Endodermal cell (in vitro differentiated cells): ENCODE results near the gene TFR2. TPM values are rescaled to one million over a fixed set of nuclear protein-coding genes. Genes with fewer than 3 reads are reported as not detected.

ENCODE experiments used
- DNase-seq: peaks from one replicate; pipeline ENCODE4 v3.0.0-alpha.2; 2017
- H3K27ac ChIP-seq: 2 replicates; pipeline ENCODE4 v1.5.1; 2013; ENCODE audit warnings: mild to moderate bottlenecking, low read depth, low read length, moderate library complexity
- H3K27me3 ChIP-seq: 2 replicates; pipeline ENCODE4 v1.6.1; 2013; ENCODE audit warnings: mild to moderate bottlenecking, low read length, moderate library complexity; ENCODE audit not compliant: insufficient read depth, control insufficient read depth, poor library complexity, severe bottlenecking
- H3K36me3 ChIP-seq: 2 replicates; pipeline ENCODE4 v1.7.0; 2013; ENCODE audit warnings: mild to moderate bottlenecking, low read length, moderate library complexity; ENCODE audit not compliant: control insufficient read depth, insufficient read depth
- H3K4me1 ChIP-seq: one replicate; pipeline ENCODE4 v1.7.0; 2013; ENCODE audit warnings: low read length; ENCODE audit not compliant: control insufficient read depth, insufficient read depth
- H3K4me3 ChIP-seq: 2 replicates; pipeline ENCODE4 v1.5.1; 2013; ENCODE audit warnings: mild to moderate bottlenecking, low read length, moderate library complexity
- H3K9ac ChIP-seq: 2 replicates; pipeline ENCODE4 v1.6.1; 2013; ENCODE audit warnings: mild to moderate bottlenecking, low read length, moderate library complexity; ENCODE audit not compliant: poor library complexity, severe bottlenecking; ENCODE audit errors: extremely low read depth
- H3K9me3 ChIP-seq: 2 replicates; pipeline ENCODE4 v1.6.1; 2013; ENCODE audit warnings: mild to moderate bottlenecking, low read length, moderate library complexity; ENCODE audit not compliant: control insufficient read depth
- H3K27ac Mint-ChIP-seq: 2 replicates; pipeline ENCODE4 v1.8.0; 2020; ENCODE audit warnings: mixed read lengths
- H3K27me3 Mint-ChIP-seq: 2 replicates; pipeline ENCODE4 v1.8.0; 2021; ENCODE audit warnings: mild to moderate bottlenecking, mixed read lengths; ENCODE audit not compliant: insufficient read depth
- H3K36me3 Mint-ChIP-seq: 2 replicates; pipeline ENCODE4 v1.8.0; 2020; ENCODE audit warnings: low read depth, mixed read lengths
- H3K4me1 Mint-ChIP-seq: 2 replicates; pipeline ENCODE4 v1.8.0; 2020; ENCODE audit warnings: mixed read lengths
- H3K4me3 Mint-ChIP-seq: 2 replicates; pipeline ENCODE4 v1.8.0; 2020; ENCODE audit warnings: mild to moderate bottlenecking, moderate library complexity, mixed read lengths
- H3K9me3 Mint-ChIP-seq: 2 replicates; pipeline ENCODE4 v1.8.0; 2020; ENCODE audit warnings: mild to moderate bottlenecking, mixed read lengths
- CTCF ChIP-seq: fragments of 200-600 bp; sonication (generic); conservative IDR thresholded peaks from 2 replicates; pipeline ENCODE4 v1.5.0; 2021; ENCODE audit warnings: antibody characterized with exemption, mild to moderate bottlenecking
- WGBS, 2 experiments: methylation state at CpG; one replicate each; pipeline versions ENCODE4 v1.1.5 to v1.1.7; 2013; ENCODE audit warnings: missing lambda C conversion rate in 2 of 2, mixed read lengths in 1 of 2; ENCODE audit not compliant: insufficient coverage in 1 of 2, insufficient read length in 1 of 2; 5-methylcytosine and 5-hydroxymethylcytosine counted together
- total RNA-seq, 2 donors: library from RNA; stranded (reverse); fragmentation: NEBNext Ultra II Directional in 1 of 2; extraction: Animal tissue kit (Norgen Biotek cat#: 25700) in 1 of 2; gene quantifications; 2 replicates in 1 of 2; 3 replicates in 1 of 2; pipeline ENCODE4 v1.2.1, GENCODE V29; 2021

The TFR2 gene
- total RNA-seq, 2 donors from 2014 or later: 1.4 to 2.1 TPM

GRCh38 chr7:100577507-100577906, 63.8 kb downstream of the TFR2 start:
- Histone ChIP-seq H3K4me1 (no peaks in the 10 kb centered on the region), H3K9me3 (no peaks in the 10 kb centered on the region), H3K36me3 (peaks cover 40% of the 10 kb centered on the region), H3K27me3 (no peaks in the 10 kb centered on the region), H3K4me3 (no peak overlapping the region), H3K9ac (no peak overlapping the region), H3K27ac (no peak overlapping the region)
- no peaks in the 10 kb centered on the region for H3K27me3 Mint-ChIP-seq
- H3K27ac Mint-ChIP-seq: no peak overlapping the region
- DNase-seq: peak; percentile 38
- H3K36me3 Mint-ChIP-seq: peaks cover 32% of the 10 kb centered on the region
- 92 to 98% methylated on average over 11 to 14 of the region's 14 CpGs for WGBS, 2 experiments
- TF ChIP-seq CTCF: no peak
- no peak overlapping the region for H3K4me3 Mint-ChIP-seq
- no peaks in the 10 kb centered on the region for H3K4me1 Mint-ChIP-seq
- no peaks in the 10 kb centered on the region for H3K9me3 Mint-ChIP-seq

GRCh38 chr7:100577103-100577502, 64.2 kb downstream of the TFR2 start:
- Histone ChIP-seq H3K9me3 (no peaks in the 10 kb centered on the region), H3K4me3 (no peak overlapping the region), H3K27ac (no peak overlapping the region), H3K4me1 (no peaks in the 10 kb centered on the region), H3K9ac (no peak overlapping the region), H3K36me3 (peaks cover 36% of the 10 kb centered on the region), H3K27me3 (no peaks in the 10 kb centered on the region)
- Mint-ChIP-seq H3K27ac (no peak overlapping the region), H3K36me3 (peaks cover 29% of the 10 kb centered on the region), H3K4me3 (no peak overlapping the region), H3K27me3 (no peaks in the 10 kb centered on the region), H3K4me1 (peaks cover 4% of the 10 kb centered on the region), H3K9me3 (no peaks in the 10 kb centered on the region)
- peak; percentile 40 for DNase-seq
- WGBS, 2 experiments: 93 to 97% methylated on average over 14 to 24 of the region's 24 CpGs
- TF ChIP-seq CTCF: no peak

GRCh38 chr7:100576384-100576993, 64.9 kb downstream of the TFR2 start:
- TF ChIP-seq CTCF: no peak
- Histone ChIP-seq H3K4me1 (peaks cover 1% of the 10 kb centered on the region), H3K4me3 (no peak overlapping the region), H3K36me3 (peaks cover 30% of the 10 kb centered on the region), H3K9me3 (no peaks in the 10 kb centered on the region), H3K27ac (no peak overlapping the region), H3K27me3 (no peaks in the 10 kb centered on the region), H3K9ac (no peak overlapping the region)
- no peaks in the 10 kb centered on the region for H3K9me3 Mint-ChIP-seq
- H3K27me3 Mint-ChIP-seq: no peaks in the 10 kb centered on the region
- 95 to 98% methylated on average over 10 to 13 of the region's 13 CpGs for WGBS, 2 experiments
- H3K4me3 Mint-ChIP-seq: no peak overlapping the region
- H3K4me1 Mint-ChIP-seq: peaks cover 9% of the 10 kb centered on the region
- H3K27ac Mint-ChIP-seq: no peak overlapping the region
- H3K36me3 Mint-ChIP-seq: peaks cover 29% of the 10 kb centered on the region
- DNase-seq: peak; percentile 31
